RPMI7951 (cell line): ENCODE results near the gene CNOT11. TPM values are rescaled to one million over a fixed set of nuclear protein-coding genes. Genes with fewer than 3 reads are reported as not detected.

Source experiments
- DNase-seq: peaks from one replicate; pipeline ENCODE4 v3.0.0-alpha.2; 2012; ENCODE audit warnings: low read depth
- total RNA-seq: library from RNA; depleted of rRNA; stranded (reverse); fragments of >200 nt; shearing (Covaris generic); gene quantifications from 2 replicates; pipeline ENCODE4 v1.2.3, GENCODE V29; 2014

The CNOT11 gene
- total RNA-seq, 1 experiment from 2014 or later = 50.7 TPM

- DNase-seq = no peak
These were observed 26.2 kb downstream of the CNOT11 start for GRCh38 chr2:101278925-101279324.

DNA sequence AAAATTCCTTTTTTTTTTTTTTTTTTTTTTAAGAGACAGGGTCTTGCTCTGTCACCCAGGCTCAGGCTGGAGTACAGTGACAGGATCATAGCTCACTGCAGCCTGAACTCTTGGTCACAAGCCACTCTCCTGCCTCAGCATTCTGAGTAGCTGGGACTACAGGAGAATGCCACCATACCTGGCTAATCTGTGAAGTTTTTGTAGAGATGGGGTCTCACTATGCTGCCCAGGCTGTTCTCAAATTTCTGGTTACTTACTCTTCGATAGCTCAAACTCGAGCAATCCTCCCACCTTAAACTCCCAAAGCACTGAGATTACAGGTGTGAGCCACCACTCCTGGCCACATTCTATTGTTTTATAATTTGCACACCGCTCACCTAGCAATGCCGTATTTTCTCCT lies 28.8 kb downstream of the CNOT11 start:
- DNase-seq = no peak

- DNase-seq = no peak
These were observed 30.3 kb downstream of the CNOT11 start for GRCh38 chr2:101282980-101283379.

DNA sequence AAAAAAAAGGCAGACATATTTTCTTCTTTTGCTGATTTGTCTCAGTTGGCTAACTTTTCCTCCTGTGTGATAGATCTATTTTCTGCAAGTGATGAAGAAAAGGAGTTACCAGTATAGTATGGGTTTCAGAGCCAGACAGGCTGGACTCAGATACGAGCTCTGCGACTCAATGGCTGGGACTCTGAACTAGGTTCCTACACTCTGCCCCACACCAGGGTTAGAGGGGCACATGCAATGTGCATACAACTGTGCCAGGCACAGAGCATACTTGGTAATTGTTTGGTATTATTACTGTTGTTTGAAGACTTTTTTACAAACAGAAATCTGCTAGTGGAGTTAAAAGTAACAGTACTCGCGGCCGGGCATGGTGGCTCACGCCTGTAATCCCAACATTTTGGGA lies 34.0 kb downstream of the CNOT11 start:
- no peak for DNase-seq

- DNase-seq = no peak
These were observed 34.6 kb downstream of the CNOT11 start for GRCh38 chr2:101287303-101287702.

GRCh38 chr2:101290711-101291110 lies 38.0 kb downstream of the CNOT11 start:
- no peak for DNase-seq

DNA sequence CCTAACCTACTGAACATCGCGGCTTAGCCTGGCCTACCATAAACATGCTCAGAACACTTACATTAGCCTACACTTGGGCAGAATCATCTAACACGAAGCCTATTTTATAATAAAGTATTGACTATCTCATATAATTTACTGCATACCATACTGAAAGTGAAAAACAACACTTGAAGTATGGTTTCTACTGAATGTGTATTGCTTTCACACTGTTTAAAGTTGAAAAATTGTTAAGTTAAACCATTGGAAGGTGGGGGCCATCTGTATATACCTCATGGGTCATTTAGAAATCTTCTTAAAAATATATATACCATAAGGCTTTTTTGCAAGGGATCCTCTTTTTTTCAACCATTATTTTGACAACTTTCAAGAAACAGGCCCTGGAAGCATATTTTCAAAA lies 39.3 kb downstream of the CNOT11 start:
- DNase-seq = no peak

- no peak for DNase-seq
These were observed 40.9 kb downstream of the CNOT11 start for GRCh38 chr2:101293544-101293943.

GRCh38 chr2:101294861-101295260 lies 42.2 kb downstream of the CNOT11 start:
- DNase-seq = no peak

DNA sequence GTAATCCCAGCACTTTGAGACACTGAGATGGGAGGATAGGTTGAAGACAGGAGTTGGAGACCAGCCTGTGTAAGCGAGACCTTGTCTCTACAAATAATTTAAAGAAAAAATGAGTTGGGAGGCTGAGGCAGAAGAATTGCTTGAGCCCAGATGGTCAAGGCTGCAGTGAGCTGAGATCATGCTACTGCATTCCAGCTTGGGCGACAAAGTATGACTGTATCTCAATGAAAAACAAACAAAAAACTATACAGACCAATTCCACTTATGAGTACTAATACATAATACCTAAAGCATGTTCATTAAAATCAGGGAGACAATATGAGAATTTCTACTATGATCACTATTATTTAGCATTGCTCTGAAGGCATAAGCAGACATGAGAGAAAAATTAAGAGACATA lies 43.2 kb downstream of the CNOT11 start:
- DNase-seq = no peak

DNA sequence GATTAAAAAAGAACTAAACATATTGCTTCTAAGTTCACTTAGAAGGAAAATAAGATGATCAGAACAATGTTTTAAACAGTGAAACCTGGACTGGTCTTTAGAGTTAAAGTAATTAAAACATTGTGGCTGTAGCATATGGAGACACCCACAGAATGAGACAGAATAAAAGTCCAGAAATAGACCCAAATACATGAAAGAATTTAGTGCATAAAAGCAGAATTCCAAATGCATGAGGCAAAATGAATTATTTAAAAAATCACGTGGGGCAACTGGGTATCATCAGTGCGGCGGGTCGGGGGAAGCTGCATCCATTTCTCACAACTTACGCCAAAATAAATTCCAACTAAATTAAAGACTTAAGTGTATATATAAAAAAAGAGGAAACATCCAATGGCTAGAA lies 43.7 kb downstream of the CNOT11 start:
- no peak for DNase-seq

DNA sequence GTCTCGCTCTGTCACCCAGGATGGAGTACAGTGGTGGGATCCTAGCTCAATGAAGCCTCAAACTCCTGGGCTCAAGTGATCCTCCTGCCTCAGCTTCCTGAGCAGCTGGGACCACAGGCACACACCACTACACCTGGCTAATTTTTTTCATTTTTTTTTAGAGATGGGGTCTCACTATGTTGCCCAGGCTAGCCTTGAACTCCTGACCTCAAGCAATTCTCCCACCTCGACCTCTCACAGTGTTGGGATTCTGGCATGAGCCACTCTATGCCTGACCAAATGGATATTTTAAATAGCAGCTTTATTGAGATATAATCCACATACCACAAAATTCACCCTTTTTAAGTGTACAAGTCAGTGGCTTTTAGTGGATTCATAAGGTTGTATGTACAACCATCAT lies 44.7 kb downstream of the CNOT11 start:
- DNase-seq = no peak

- DNase-seq = no peak
These were observed 46.9 kb downstream of the CNOT11 start for GRCh38 chr2:101299604-101300003.

GRCh38 chr2:101300164-101300563 lies 47.5 kb downstream of the CNOT11 start:
- DNase-seq = no peak

- DNase-seq = no peak
These were observed 48.1 kb downstream of the CNOT11 start for GRCh38 chr2:101300836-101301235.

DNA sequence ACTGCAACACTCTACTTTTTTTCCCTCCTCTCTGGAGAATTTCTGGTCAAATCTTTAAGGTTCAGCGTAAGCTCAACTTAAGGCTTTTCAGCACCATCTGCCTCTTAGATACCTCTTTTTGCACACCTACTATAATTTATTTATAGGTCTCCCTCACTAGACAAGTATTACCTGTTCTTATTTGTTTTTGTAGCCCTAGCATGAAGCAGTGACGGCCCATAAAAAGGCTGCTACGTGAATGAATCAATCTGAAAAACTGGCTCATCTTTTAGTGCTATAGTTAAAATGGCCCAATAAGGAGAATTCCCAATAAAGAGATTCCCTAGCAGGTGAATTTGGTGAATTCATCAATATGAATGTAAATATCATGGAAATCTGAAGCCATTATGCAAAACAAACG lies 49.3 kb downstream of the CNOT11 start:
- DNase-seq = no peak

- no peak for DNase-seq
These were observed 51.0 kb downstream of the CNOT11 start for GRCh38 chr2:101303688-101304087.

GRCh38 chr2:101305035-101305434 lies 52.3 kb downstream of the CNOT11 start:
- DNase-seq = no peak

DNA sequence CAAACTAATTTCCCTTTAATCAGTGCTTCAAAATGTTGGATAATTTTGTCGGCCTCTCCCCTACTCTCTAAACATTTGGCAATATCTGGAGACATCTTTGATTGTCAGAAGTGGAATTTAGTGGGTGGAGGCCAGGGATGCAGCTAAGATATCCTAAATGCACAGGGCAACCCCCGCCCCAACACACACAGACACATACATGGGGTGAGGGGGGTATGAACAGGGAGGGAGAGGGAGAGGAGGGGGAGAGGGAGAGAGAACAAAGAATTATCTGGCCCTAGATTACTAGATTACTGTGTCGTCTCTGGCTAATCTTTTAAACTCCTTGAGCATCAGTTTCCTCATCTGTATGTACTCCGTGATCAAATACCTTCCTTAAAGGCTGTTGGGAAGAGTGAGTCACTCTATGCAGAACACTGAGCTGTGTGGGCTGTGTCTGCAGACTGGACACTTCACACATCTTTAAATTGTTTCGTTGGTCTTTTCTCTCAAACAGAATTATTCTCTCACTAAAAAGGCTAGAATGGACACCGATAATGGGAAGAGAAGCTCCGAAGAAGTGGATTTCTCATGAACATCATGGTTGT lies 52.9 kb downstream of the CNOT11 start:
- DNase-seq = peak; percentile 64

- no peak for DNase-seq
These were observed 53.7 kb downstream of the CNOT11 start for GRCh38 chr2:101306410-101306809.

- DNase-seq = peak; percentile 2
These were observed 54.8 kb downstream of the CNOT11 start for GRCh38 chr2:101307503-101307902.

- peak; percentile 15 for DNase-seq
These were observed 55.3 kb downstream of the CNOT11 start for GRCh38 chr2:101307950-101308431.

DNA sequence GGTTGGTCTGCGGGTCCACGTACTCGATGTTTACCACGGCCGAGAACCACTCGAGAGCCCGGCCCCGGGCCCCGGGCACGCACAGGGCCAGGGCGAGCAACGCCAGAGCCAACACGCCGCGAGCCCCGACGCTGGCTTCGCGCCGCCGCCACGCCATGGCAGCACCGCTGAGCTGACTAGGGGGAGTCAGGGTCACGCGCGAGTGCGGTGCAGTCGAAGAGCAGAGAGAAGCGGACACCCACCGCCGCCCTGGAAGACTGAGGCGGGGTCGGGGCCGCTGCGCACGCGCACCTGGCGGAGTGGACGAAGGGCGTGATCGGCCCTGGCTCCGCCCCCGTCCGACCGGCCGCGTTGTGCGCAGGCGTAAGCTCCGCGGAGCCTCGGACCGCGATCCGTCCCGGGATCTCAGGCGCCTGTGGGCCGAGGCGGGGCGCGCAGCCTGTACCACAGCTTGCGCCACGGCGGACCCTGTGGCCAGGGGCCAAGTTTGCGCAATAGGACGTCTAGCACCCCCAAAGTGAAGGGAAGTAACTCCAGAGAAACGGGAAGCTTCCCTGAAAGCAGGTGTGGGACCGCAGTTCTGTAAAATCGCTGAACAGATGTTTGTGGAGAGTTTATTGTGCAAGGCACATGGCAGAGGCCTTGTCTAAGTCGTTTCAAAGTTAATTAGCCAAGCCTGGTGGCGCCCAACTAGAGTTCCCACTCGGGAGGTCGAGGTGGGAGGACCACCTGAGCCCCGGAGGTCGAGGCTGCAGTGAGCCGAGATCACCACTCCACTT lies 55.9 kb downstream of the CNOT11 start, which contains the start of gene RNF149:
Gene RNF149 (minus strand): TSS at position 270 of the 779 bp plus-strand sequence. CDS start 113 bp downstream, at position 157.
- peak; percentile 86 for DNase-seq
